ENCODE results near the gene RCN2. TPM values are rescaled to one million over a fixed set of nuclear protein-coding genes. Genes with fewer than 3 reads are reported as not detected.
A peak's percentile ranks its signal among the peaks of the same experiment; 100 is the strongest.
"Not testable (repeated sequence)": the region's sequence is repeated elsewhere in the genome, so short reads cannot be mapped to it uniquely, and the experiment has no call there.

Gene RCN2, protein sequence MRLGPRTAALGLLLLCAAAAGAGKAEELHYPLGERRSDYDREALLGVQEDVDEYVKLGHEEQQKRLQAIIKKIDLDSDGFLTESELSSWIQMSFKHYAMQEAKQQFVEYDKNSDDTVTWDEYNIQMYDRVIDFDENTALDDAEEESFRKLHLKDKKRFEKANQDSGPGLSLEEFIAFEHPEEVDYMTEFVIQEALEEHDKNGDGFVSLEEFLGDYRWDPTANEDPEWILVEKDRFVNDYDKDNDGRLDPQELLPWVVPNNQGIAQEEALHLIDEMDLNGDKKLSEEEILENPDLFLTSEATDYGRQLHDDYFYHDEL
- polyA plus RNA-seq (2013, experiment 1 of 2; ENCODE audit: insufficient read length) = 84.0 TPM
- polyA plus RNA-seq (2013, experiment 2 of 2; ENCODE audit: insufficient read length) = 94.2 TPM

DNA sequence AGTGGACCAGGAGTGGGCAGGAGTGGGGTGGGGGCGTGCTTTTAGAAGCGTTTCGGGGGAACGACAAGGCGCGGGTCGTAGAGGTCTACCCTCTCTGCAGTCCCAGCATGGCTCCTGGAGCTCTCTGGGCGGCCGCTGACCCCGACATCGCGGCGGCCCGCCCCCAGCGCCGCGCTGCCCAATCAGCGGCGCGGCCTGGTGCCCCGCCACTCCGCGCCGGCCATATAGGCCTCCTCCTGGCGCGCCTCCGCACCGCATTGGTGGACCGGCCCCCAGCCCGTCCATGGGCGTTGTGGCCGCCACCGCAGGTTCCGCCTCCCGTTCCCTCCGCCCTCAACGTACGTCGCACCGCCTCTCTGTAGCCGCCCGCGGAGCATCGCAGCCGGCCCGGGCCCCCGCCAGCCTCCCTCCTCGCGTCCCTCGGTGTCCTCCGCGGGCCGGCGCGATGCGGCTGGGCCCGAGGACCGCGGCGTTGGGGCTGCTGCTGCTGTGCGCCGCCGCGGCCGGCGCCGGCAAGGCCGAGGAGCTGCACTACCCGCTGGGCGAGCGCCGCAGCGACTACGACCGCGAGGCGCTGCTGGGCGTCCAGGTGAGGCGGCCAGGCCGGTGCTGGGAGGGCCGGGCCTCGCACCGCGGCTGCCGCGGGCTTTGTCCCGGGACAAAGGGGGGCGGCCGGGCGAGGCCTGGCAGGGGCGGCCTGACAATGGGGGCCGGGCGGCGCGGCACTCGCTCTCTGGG is at the start of gene RCN2:
Gene RCN2, plus strand, starts transcription at position 353 of the 738 bp plus-strand sequence. Its CDS starts 93 bp downstream, at position 446.
- peak; percentile 96 for DNase-seq

GRCh38 chr15:76885212-76885611 is 46.3 kb upstream of the RCN2 start:
- DNase-seq = no peak

GRCh38 chr15:76887280-76888141 is 44.0 kb upstream of the RCN2 start:
- not testable (repeated sequence) for DNase-seq

GRCh38 chr15:76892836-76893235 is 38.7 kb upstream of the RCN2 start:
- not testable (repeated sequence) for DNase-seq

DNA sequence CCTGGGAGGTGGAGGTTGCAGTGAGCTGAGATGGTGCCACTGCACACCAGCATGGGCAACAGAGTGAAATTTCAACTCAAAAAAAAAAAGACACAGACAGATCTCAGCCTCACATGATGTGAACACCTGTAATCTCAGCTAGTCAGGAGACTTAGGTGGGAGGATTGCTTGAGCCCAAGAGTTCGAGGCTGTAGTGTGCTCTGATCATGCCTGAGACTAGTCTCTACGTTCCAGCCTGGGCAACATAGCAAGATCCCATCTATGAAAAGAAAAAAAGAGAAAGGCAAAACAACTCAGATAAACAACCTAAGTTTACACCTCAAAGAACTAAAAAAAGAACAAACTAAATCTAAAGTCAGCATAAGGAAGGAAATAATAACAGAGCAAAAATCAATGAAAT is 37.4 kb upstream of the RCN2 start:
- no peak for DNase-seq

GRCh38 chr15:76898102-76898501 is 33.4 kb upstream of the RCN2 start:
- DNase-seq = no peak

DNA sequence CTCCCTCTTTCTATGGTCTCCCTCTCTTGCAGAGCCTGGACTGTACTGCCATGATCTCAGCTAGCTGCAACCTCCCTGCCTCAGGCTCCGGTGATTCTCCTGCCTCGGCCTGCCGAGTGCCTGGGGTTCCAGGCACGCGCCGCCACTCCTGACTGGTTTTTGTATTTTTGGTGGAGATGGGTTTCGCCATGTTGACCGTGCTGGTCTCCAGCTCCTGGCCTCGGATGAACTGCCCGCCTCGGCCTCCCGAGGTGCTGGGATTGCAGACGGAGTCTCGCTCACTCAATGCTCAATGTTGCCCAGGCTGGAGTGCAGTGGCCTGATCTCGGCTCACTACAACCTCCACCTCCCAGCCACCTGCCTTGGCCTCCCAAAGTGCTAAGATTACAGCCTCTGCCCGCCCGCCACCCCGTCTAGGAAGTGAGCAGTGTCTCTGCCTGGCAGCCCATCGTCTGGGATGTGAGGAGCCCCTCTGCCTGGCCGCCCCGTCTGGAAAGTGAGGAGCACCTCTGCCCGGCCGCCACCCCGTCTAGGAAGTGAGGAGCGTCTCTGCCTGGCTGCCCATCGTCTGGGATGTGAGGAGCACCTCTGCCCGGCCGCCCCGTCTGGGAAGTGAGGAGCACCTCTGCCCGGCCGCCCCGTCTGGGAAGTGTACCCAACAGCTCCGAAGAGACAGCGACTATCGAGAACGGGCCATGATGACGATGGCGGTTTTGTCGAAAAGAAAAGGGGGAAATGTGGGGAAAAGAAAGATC is 32.2 kb upstream of the RCN2 start:
- not testable (repeated sequence) for DNase-seq

- not testable (repeated sequence) for DNase-seq
Measured at GRCh38 chr15:76899931-76900310, 31.6 kb upstream of the RCN2 start.

DNA sequence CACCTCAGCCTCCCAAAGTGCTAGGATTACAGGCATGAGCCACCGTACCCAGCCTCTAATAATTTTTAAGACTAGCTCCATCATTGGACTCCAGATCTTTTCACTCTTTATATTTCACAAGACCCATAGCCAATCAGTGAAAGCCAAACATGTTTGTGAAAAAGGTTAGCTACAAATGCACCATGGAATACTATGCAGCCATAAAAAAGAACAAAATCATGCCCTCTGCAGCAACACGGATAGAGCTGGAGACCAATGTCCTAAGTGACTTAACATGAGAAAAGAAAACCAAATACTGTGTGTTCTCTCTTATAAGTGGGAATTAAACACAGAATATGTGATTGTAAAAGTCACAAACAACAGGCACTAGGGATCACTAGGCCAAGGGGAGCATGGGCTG is 29.6 kb upstream of the RCN2 start:
- DNase-seq = no peak

DNA sequence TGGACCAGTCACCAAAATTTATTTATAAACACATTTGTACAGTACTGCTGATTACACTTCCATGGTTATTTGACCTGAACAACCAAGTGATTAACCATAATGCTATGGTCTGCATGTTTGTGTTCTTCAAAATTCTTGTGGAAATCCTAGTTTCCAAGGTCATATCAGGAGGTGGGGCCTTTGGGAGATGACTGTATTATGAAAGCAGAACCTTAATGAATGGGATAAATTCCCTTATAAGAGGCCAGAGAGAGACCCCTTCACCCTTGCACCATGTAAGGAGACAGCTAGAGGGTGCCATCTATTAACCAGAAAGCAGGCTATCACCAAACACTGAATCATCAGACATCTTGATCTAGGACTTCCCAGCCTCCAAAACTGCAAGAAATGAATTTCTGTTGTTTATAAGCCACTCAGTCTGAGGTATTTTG is 28.3 kb upstream of the RCN2 start:
- DNase-seq = peak; percentile 47

DNA sequence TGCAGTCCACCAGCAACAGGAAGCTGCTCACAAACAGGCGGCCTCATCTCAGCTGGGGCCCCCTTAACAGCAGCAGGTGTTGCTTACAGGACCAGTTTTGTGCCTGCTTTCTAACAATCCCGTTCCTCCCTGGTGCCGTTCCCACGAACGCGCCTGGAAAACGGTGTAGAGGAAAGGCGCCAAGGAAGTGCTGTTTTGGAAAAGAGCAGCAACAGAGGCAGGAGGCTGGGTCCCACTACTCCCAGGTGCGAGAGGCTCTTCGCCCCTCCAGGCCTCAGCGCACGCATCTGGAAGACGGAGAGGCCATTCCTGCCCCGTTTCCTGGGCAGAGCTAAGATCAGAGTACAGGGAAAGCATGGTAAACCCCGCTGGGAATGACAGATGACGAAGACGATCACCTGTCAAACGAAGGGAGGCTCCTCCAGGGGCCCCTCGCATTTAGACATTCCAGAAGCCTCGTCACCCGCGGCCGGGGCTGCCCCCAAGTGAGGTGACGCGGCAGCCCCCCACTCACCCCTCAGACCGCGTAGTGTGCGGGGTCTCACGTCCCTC is 27.0 kb upstream of the RCN2 start:
- DNase-seq = peak; percentile 9

- DNase-seq = peak; percentile 89
Measured at GRCh38 chr15:76905013-76905839, 26.3 kb upstream of the RCN2 start, which contains the start of gene SCAPER. SCAPER (minus strand) TSS chr15:76905340; CDS start chr15:76883817, 21,523 bp downstream.

GRCh38 chr15:76905855-76906254 is 25.7 kb upstream of the RCN2 start:
- DNase-seq = peak; percentile 2

- DNase-seq = no peak
Measured at GRCh38 chr15:76912430-76912829, 19.1 kb upstream of the RCN2 start.

DNA sequence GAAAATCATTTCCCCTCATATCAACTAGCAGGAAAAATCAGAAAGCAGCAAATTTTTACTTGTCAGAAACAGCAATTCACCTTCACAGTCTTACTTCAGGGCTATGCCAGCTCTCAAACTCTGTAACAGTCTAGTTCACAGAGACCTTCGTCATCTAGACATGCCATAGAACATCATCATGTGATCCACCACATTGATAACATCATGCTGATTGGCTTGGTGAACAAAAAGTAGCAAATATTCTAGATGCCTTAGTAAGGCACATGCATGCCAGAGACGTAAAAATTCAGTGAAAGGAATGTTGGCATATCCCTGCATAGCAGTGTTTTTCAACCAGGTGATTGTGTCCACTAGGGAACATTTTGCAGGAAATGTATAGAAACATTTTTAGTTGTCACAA is 17.8 kb upstream of the RCN2 start:
- no peak for DNase-seq

DNA sequence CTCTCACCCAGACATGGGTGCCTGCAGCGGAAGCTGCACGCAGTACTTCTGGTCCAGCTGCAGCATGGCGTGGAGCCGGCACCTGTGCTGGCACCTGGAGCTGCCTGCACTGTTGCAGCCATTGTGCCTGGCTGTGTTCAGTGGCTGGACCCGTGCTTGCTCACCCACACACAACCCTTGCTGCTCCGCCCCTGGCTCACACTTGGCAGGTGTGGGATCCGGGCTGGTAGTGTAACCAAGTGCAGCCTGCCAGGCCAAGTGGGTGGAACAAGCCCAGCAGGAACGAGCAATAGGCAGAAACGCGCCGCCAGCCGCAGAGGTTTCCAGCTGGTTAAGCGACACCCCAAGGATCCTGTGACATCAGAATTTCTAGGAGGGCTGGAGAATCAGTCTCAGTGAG is 15.2 kb upstream of the RCN2 start:
- DNase-seq = no peak

DNA sequence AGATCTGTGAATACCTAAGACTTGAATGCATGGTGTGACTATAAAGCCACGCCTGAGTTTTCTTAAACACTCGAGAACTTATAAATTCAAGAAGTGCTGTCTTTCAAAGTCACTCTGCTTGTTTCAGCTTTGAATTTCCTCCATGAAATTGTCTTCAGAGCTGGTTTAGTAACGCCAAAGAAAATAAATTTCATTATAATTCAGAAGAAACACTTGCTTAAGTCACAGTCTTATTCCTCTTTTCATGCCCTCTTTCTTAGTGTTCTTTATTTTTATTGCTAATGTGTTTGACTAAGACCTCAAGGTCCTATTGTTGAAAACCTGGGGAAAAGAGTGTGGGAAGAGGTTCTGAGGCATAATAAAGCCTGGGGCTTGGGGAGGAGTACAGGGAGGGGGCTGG is 3.3 kb upstream of the RCN2 start:
- DNase-seq = no peak

DNA sequence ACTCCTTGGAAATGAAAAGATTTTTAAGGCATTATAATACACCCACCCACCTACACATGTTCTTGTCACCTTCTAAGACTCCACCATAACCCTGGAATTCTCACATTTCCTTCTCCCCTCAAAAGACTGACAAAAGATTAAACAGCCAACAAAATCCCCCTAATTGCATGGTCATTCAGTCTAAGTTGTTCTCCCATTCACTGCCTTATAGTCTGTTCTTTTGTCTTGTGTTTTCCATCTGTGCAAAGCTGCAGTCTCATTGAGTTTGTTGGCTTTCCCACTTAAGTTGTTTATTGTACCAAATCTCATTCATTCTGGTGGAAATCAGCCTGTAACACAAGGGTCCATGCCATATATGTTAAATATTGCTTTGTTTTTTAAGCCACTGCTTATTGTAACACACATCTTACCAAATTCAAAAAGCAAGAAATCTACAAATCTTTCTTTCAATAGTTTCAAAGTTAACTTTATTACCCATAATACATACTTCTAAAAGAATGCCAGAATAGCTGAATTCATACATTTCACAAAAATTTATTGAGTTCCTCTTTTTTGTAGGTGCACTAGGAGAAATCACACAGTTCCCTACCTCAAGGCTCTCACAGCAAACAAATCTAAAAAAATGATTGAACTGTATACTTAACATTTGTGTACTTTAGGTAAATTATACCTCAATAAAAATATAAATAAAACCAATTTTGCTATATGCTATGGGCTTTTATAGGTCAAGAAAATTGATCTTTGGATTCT is 2.4 kb upstream of the RCN2 start:
- no peak for DNase-seq

- DNase-seq = no peak
Measured at GRCh38 chr15:76930831-76931396, 635 bp upstream of the RCN2 start.
